AML-193 (cell line): ENCODE results near the gene CBFA2T2.

ENCODE experiments used
- DNase-seq, 2 experiments: peaks; one replicate each; lab custom pipeline; 2025; lab: John Stamatoyannopoulos, UW

CBFA2T2 gene

GRCh38 chr20:33653218-33653899 lies 163.5 kb downstream of the CBFA2T2 start:
- DNase-seq, result peak; percentile 39 to 40

- no peak for DNase-seq
Measured at GRCh38 chr20:33653900-33654596, 164.2 kb downstream of the CBFA2T2 start.

DNA sequence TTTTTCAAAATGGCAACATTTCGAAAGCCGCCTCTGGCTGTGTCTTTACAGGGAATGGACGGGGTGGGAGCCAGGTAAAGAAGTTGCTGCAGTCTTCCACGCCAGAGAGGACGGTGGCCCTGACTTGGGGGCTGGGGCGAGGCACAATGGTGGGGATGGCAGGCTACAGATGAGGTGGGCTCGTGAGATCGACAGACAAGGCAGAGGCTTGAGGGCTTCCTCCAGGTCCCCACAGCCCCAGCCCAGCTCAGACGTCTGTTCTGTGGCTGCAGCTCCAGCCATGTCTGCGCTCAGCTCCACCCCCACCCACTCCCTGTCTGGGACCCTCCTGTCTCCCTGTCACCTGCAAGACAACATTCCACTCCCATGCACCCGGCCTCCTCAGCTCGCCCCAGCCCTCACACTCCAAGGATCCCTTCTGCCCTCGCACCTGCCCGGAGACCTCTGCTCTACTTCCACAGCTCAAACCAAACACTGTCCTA lies 164.8 kb downstream of the CBFA2T2 start:
- no peak for DNase-seq

DNA sequence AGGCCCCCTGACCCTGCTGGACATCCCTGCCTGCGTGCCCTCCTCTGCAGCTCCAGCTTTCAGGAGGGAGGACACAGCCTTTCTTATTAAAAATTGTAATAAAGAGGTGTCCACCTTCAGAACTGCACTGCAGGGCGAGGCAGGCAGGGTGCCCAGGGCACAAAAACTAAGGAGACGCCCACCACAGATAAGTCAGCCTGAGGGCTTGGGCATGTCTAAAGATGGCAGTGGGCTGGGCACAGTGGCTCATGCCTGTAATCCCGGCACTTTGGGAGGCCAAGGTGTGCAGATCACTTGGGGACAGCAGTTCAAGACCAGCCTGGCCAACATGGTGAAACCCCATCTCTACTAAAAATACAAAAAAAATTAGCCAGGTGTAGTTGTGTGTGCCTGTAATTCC lies 165.3 kb downstream of the CBFA2T2 start:
- DNase-seq, result no peak

- DNase-seq, result no peak
Measured at GRCh38 chr20:33656010-33656782, 166.3 kb downstream of the CBFA2T2 start.

DNA sequence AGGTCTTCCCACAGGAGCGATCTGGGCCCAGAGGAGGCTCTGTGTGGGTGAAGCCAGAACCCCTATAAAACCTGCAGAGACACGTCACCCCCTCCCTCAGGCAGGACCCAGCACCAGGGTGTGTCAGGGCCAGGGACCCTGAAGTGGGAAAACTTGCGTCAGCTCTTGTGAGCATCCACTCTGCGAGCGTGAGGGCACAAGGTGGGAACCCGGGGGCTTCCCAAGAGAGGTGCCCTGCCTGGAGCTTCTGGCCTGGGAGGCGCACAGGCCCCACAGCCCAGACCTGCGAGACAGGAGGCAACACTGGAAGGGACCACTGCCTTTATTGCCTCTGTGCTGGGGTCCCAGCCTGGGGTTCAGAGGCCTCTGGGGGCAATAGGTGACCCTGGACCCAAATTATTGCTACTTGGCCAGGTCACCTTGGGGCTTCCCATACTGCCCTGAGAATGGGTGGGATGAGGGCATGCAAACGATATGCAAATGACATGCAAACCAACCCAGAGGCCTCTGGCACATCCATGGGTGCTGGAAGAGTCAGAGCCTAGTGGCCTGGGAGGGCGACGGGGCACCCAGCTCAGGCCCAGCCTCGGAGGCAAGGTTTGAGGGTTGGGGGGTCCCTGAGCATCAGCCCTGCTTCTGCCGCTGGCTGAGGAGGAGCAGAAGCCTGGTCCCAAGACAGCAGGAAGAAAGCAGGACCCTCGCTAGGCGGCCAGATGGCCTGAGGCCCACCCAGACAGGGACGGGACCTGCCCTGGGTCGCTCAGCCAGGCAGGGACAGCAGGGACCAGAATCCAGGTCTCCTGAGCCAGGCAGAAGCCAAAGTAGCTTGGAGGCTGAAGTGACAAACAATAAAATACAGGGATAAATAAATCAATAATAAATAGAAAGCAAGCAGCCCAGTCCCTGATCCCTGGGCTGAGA lies 167.1 kb downstream of the CBFA2T2 start:
- DNase-seq, result no peak

- no peak for DNase-seq
Measured at GRCh38 chr20:33657704-33658095, 167.8 kb downstream of the CBFA2T2 start.

GRCh38 chr20:33658510-33658909 lies 168.6 kb downstream of the CBFA2T2 start:
- DNase-seq, result no peak

DNA sequence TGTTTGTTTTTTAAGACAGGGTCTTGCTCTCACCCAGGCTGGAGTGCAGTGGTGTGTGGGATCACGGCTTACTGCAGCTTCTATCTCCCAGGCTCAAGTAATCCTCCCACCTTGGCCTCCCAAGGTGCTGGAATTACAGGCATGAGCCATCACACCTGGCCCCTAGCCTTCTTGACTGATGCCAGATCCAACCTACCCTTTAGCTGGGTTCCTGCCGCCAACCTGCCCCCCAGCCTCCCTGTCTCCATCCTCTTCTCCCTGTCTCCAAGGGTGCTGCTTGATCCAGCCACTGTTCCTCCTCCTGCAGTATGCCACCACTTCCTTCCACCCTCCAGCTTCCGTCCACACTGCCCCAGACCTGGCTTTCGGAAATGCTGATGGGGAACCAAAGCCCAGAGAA lies 169.0 kb downstream of the CBFA2T2 start:
- DNase-seq, result no peak

DNA sequence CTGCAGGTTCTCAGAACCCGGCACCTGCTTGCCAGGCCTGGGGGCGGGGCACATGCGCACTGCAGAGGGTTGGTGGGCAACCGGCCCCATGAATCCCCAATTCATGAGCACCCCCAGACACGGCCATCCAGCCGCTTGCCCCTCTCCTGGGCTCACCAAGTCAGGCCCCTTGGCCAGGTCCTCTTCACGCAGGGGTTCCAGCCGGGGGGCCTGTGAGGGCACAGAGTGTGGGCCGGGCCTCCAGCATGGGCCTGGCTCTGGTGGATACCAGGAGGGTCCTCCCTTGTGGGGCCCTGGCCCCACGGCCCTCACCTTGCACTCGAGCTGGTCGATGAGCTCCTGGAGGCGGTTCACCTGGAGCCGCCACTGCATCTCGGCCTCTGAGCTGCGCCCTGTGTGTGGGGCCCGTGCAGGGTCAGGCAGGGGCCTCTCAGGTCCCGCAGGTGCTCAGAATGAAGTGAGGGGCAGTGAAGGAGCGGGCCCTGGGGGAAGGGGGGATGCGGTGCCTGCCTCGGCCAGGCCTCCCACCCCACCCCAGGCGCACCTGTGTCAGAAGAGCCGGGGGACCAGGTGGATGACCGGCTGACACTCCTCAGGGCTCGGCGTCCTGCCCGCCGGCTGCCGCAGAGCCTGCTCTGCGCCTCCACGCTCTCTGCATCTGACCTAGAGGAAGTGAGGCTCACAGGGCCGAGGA lies 169.6 kb downstream of the CBFA2T2 start:
- no peak for DNase-seq

DNA sequence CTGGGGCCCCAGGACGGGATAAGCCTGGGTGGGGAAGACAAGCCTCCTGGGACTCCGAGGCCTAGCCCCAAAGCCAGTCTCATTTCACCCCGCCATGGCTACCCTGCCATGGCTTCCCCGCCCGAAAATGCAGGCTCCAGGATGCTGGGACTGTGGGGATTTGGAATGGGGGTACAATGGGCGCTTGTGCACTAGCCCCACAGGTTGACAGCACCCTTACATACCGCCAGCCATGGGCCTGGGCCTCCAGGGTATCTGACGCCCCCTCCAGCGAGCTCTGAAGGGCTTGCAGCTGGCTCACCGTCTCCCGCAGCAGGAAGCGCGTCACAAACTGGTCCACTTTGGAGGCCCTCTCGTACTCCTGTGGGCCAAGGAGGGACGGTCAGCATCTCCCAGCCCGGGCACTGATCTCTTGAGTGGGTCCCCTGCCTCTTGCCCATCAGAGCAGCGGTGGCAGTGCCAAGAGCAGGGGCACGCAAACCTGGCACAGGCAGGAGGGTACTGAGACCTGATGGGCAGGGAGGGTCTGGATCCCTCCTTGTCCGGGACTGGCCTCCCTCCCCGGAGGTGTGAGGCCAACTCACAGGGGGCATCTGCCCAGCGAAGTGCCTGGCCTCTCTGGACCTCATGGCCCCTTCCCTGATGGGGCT lies 170.3 kb downstream of the CBFA2T2 start:
- no peak for DNase-seq

DNA sequence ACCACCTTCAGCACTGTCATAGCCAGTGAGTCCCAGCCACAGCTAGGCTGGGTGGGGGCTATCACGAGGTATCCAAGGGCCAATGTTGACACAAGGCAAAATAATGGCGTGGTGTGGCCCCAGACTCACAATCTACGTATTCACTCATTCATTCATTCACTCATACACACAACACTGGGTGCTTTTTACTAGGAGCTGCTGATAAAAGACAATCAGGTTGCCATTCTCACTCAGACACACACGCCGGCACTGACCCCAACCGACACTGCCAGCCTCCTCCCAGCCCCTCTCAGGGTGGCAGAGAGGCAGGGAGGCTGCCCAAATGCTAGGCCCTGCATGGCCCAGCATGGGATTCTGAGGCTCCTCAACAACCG lies 170.8 kb downstream of the CBFA2T2 start:
- DNase-seq, result no peak

GRCh38 chr20:33662172-33662571 lies 172.3 kb downstream of the CBFA2T2 start, which contains the start of gene C20orf144:
C20orf144 (plus strand) TSS chr20:33662327; CDS start chr20:33662346, 19 bp downstream.
- no peak for DNase-seq

GRCh38 chr20:33663161-33664084 lies 173.5 kb downstream of the CBFA2T2 start:
- DNase-seq, result peak; percentile 56 to 81

DNA sequence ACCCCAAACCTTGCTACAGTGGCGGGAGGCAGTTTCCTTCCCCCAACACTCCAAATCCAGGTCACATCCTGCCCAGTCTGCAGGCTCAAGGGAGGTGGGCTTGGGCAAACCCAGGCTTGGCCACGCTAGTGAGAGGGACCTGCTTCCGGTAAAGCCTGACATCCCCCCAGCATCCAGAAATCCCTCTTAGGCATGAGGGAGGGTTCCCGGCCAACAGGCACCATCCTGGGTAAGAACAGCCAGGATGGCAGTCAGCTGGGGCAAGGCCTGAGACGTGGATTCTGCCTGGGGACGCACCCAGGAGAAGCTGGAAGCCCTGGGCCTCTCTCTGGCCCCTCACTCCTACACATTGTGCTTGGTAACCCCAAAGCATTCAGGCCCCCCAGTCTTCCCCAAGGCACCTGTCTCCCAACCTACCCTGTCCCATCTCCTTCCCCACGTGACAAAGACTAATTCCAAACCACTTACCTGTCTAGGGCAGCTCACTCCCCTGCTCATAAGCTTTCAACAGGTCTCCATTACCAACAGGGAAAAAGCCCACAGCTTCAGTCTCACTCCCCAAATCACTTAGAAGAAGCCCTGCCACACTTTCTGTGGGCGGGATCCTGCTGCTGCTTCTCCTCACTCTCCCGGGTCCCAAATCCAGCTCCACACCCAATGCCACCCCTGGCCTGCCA lies 174.3 kb downstream of the CBFA2T2 start:
- DNase-seq, result no peak

DNA sequence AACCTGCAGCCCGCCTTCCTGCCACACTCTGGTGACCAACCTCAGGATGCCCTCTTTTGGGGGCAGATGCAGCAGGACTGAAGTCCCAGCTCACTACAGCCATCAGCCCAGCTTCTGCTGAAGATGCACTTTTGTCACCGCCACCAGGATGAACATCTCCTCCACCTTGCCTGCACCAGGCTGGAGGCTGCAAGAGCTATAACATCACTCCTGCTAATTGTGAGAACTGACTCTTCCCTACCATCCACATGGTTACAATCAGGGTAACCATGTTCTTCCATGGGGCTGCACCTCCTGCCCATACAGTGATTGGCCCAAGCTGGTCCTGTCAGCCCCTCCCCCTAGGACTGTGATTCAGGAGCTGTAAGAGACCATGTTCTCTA lies 174.9 kb downstream of the CBFA2T2 start:
- DNase-seq, result no peak

GRCh38 chr20:33666293-33667244 lies 176.7 kb downstream of the CBFA2T2 start, which contains the start of gene ACTL10:
ACTL10 (plus strand) TSS chr20:33666943; CDS start chr20:33667498, 555 bp downstream.
- DNase-seq, result peak; percentile 98
